Stimulated activated CD8-positive, alpha-beta memory T cell treated with anti-CD3 and anti-CD28 coated beads, Interleukin-12 subunit alpha, Interleukin-12 subunit beta, amount 100 ng/mL, for 24 hours (primary cell): Measurements from ENCODE around the gene KLK7.

ENCODE experiments used
- DNase-seq: peaks from one replicate; pipeline ENCODE4 v3.0.0-alpha.2; 2020; ENCODE audit errors: extremely low read depth

Gene KLK7

GRCh38 chr19:50933640-50934039 lies 50.1 kb downstream of the KLK7 start:
- no peak for DNase-seq

GRCh38 chr19:50932690-50933083 lies 51.0 kb downstream of the KLK7 start:
- DNase-seq = no peak

- no peak for DNase-seq
These were observed 51.6 kb downstream of the KLK7 start for GRCh38 chr19:50932018-50932689.

GRCh38 chr19:50931023-50931422 lies 52.7 kb downstream of the KLK7 start:
- DNase-seq = no peak

GRCh38 chr19:50928831-50929230 lies 54.9 kb downstream of the KLK7 start:
- no peak for DNase-seq
